ENCODE measurements around the gene EFCAB8.
"Not testable (repeated sequence)": the region's sequence is repeated elsewhere in the genome, so short reads cannot be mapped to it uniquely, and the experiment has no call there.

Gene EFCAB8

DNA sequence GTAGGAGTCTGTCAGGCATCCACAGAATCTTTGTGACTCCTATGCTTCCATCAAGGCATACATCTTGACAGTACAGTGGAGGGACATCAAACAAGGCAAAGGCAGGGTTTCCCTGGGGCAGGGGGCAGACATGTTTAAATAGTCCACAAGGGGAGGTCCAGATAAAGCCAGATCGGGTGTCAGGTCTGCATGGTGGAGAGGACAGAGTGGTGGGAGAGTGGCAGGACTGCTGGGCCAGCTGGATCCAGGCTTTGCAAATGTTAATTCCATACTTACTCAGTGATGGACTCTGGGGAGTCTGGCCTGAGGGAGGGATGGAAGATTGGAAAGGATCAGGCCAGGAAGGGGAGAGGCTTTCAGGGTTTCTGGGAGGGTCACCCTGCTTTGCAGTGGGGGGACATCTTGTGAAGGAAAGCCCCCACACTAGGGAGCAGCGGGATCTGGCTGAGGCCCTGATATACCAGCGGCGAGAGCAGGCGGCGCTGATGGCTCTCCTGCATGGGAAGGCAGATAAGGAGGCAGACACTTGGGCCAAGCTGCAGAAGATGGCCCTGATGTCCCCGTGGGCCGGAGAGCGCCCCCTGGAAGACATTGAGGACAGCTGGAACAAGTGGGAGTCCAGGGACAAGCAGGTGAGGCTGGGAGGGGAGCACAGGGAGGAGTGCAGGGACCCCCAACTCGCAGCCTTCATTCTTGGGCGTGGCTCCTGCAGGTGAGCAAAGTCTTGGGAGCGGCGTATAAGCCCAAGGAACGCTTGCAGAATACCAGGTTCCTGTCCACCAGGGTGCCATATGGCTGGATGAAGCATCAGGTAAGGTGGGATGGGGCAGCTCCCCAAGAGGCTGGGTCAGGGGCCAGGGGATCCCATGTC is 100.9 kb downstream of the EFCAB8 start:
- DNase-seq: no peak

DNA sequence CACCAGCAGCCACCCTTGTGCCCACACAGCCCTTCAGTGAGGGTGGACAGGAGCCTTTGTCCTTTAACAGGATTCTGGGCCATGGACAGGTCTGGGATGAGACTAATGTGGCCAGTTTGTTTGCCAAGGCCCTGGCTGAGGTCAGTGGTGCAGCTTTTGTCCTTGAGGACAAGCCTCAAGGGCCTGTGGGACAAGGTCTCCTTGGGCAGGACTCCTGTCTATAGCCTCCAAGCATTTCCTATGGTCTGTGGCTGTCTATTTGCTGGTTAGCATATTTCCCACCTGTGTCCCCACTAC is 101.4 kb downstream of the EFCAB8 start:
- no peak for DNase-seq

DNA sequence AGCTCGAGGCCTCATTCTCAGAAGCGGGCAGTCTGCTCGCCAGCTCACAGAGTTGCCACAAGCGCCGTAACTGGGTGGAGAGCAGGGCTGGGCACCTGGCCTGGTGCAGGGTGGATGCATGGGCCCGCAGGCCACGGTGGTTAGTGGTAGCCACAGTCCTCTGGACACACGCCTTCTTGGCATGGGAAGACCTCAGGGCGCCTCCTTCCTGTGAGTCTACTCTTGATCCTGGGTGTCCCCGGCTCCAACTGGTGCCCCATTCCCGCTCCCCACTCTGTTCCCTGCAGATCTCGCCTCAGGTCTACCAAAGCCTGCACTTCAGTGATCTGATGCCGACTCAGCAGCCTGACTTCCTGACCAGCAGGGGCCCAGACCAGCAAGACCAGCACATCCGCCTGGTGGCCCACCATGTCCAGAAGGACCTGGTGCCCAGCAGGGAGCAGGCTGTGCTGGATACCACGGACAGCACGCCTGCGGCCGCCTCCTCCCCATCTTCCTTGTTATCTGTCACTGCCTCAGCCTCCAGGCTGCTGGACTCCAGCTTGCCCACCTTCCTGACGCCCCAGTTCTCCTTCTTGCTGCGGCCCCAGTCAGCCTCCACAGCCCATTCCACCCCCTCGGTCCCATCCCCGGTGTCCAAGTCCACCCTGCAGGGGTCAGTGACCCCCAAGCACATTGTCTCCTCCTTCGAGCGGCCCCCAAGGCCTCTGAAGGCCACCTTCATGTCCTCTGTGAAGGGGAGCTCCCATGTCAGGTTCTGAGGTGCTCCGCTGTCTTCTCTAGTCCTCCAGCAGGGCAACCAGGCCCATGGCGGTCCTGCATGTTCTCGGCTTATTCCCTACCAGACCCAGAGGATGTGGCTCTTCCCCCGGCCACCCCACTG is 102.4 kb downstream of the EFCAB8 start:
- no peak for DNase-seq

DNA sequence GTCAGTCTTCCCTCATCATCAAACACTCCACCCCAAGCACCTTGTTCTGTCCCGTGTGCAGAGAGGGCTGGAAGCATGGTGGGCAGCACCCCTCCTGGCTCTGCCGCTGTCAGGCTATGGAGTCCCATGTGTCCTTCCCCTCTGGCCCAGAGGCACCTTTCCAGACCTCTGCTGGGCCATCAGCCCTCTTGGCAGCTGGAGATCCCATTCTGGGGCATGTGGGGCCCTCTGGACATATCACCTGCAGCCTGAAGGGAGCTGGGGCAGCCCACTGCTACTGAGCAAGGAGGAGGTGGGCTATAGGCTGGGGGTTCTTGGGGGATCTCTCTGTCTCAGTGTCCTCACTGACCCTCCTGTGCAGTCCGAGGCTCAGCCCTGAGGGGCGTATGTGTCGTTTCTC is 103.3 kb downstream of the EFCAB8 start:
- no peak for DNase-seq

DNA sequence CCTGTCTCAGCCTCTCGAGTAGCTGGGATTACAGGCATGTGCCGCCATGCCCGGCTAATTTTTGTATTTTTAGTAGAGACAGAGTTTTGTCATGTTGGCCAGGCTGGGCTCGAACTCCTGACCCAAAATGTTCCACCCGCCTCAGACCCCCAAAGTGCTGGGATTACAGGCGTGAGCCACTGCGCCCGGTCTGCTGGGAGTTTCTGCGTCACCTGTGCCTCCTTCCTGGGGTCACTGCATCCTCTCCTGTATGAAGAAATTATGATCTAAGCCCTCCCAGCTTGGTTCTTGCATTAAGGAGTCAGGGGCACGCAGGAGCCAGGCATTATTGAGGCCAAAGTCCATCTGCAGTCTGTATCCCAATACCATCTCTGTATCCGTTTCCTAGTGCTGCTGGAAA is 103.9 kb downstream of the EFCAB8 start:
- not testable (repeated sequence) for DNase-seq

DNA sequence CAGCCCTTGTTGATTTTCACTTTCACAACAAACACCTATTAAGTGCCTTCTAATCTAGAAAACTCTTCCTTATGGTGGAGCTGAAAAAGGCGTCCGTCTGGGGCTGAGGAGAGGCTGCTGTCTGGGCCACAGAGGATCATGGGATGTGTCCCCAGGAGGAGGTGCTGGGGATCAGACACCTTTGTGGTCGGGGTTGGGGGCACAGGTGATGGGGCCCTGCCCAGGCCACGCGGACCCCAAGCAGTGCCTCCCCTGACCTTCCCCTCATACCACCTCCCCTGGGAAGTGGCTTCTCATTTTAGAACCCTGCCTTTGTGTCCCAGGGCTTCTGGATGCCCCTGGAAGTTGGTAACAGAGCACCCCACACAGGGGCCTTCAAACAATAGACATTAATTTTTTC is 104.5 kb downstream of the EFCAB8 start:
- no peak for DNase-seq

DNA sequence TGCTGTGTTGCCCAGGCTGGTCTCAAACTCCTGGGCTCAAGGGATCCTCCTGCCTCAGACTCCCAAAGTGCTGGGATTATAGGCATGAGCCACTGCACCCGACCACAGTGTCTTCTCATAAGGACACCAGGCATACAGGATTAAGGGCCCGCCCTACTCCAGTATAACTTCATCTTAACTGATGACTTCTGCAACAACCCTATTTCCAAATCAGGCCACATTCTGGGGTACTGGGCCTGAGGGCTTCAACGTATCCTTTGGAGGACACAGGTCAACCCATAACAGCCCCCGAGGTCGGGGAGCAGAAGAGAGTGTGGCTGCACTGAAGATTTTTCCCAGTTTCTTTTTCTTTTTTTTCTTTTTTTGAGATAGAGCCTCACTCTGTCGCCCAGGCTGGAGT is 105.9 kb downstream of the EFCAB8 start:
- no peak for DNase-seq

DNA sequence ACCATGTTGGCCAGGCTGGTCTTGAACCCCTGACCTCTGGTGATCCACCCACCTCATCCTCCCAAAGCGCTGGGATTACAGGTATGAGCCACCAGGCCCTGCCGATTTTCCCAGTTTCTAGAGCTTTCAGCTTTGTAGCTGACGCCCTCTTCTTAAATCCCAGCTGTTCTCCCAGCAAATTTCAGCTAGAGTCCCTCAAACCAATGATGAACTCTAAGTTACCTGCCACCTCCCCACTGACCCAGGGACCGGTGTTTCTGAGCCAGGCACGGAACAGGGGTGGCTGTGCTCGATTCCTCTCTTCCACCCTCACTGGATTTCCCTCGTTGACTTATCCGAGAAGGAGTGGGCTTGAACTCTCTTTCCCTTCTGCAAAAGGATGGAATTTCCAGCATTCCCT is 106.4 kb downstream of the EFCAB8 start:
- DNase-seq: no peak

DNA sequence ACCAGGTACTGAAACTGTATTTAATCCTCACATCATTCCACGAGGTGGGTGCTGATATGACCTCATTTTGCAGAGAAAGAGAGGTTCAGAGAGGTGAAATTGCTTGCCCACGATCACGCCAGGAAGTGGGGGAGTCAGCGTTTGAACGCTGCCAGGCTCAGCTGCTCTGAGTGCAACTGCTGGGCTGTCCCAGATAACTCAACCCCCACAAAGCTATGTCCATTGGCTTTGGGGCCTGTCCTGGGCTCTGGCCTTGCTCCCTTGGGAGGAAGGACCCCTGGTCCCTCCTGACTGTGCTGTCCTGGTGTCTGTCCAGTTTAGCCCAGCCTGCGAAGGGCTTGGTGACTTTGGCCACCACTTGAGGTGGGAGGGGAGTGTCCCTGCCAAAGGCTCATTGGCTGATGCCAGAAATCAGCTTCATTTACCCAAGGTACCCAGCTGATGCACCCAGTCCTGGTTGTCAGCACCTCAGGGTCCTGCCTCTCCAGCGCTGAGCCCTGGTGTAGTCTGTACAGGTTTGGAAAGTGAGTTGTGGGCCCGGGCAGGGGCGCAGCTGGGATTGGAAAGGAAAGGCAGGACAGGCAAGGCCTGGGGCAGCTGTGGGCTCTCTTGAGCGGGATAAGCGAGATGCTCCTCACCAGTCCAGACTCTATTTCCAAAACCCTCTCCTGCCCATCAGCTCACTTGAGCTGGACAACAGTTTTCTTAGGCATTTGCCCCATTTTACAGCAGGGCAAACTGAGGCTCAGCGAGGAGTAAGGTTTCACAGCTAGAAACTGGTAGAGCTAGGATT is 107.1 kb downstream of the EFCAB8 start:
- DNase-seq: peak; percentile 37

DNA sequence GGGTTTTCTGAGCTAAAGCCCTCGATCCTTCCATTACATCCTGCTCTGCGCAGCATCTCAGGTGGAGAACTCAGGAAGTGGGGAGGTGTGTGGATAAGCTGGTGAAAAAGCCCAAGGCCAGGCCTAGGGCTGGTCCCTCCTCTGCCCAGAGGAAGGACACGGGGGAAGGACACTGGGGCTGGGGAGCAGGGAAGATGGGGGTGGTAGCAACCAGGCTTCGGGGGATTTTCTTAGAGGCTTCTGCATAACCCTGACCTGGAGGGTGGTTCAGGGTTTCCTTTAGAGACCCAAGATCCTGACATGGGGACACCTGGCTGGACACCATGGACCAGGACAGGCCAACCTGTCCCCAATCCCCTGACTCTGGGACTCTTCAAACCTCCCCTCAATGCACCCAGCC is 107.7 kb downstream of the EFCAB8 start:
- no peak for DNase-seq

DNA sequence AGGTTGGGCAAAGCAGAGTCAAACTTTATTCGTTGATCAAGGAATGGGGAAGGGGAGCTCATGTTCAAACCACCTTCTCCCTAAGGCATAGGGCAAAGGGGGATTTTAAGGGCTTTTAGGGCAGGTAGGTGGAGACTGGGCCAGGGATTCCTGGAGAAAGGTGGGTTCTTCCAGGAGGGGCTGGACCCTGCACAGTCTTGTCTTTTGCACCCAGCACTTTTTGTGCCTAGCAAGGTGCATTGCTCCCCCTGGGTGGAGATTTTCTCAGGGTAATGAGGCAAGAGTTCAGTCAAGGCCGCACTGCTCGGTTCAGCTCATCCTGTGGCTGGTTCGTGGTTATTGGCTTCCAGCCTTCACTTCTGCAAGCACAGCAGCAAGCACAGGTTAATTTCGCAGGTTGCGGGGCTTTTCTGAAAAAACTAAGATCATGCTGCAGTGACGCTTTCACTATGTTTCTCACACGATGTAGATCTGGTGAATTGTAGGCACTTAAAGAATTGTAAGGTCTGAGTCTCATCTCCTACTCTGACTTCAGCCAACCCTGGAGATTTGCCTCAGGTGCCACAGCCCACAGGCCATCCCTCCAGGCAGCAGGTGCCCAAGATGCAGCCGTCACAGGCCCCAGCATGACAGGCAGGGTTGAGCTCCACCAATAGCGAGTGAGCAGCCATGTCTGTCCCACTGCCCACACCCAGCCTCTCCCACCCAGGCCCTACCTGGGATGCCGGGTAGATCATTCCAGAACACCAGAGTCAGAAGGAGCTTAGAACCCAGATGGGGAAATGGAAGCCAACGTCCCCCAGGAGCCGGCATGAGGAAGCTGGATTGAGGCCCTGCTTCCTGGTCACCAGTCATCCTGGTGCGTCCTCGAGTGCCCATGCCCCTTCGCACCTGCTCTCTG is 108.4 kb downstream of the EFCAB8 start:
- peak; percentile 46 for DNase-seq

DNA sequence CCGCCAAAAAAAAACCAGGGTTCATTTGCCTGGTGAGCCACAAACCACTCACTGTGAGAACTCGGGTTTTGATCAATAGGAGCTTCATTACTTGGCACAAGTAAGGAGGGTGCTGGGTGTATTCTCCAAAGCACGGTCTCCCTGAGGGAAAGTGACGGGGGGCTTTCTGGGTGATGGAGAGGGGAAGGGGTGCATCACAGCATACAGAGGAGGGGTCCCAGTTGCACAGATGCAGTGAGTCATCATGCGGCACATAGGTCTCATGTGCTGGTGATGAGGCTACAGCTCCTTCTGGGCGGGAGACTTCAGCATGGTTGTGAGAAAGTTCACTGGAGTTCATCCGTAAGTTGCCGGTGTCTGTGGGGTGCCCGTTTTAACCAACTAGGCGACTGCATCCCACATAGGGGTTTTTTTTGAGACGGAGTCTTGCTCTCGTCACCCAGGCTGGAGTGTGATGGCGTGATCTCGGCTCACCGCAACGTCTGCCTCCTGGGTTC is 109.3 kb downstream of the EFCAB8 start:
- DNase-seq: peak; percentile 25

DNA sequence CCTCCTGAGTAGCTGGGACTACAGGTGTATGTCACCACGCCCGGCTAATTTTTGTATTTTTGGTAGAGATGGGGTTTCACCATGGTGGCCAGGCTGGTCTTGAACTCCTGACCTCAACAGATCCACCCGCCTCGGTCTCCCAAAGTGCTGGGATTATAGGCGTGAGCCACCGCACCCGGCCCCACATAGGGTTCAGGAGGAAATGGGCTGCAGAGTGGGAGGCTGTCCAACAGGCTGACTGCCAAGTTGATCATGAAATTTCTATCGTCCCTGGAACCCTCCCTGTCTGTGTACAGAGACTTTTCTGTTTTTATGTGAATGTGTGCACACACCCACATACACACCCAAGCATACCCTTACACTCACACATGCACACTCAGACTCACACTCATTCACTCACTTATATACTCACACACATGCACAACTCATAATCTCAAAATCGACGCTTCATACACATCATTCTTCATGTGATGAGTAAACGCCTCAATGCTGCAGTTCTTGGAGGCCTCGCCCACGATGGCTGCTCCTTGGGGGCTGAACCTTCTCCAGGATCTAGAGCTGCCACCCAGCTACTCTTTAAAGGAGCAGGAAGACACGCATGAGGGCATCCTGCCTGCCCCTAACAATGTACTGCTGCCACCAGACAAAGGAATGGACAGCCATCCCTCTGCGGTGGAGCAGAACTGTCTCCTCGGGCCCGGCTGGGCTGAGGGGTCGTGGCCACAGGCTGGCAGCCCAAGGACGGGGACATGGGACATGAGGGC is 109.9 kb downstream of the EFCAB8 start:
- no peak for DNase-seq

DNA sequence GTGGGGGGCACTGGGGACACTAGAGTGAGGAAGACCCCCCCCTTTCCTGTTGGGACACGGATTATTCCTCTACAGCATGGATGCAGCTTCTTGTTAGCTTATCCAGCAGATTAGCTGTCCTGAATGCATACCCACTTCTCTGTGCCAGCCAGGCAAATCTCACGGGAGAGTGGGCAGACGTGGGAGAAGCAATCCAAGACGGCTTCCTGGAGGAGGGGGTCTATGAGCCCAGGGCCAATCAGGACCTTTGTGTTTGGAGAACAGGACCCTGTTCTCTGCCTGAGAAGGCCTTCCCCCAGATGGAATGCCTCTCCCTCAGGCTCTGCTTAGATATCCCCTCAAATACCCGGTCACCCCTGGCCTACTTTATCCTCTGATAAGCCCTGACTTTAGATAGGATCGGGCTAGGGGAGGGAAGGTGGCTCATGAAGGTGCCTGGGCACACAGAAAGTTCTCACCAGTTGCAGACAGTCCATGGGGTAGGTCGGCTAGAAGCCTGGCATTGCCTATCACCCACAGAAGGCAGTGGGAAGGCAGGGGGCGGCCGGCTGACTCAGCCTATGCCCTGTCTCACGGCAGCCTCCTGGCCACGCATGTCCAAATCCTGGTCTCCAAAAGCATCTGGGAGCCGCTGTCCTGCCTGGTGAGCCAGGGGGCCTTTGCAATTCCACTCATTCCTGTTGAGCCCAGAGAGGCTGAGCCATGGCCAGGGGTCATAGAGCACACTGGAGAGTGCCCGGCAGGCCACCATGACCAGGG is 110.8 kb downstream of the EFCAB8 start:
- DNase-seq: no peak

DNA sequence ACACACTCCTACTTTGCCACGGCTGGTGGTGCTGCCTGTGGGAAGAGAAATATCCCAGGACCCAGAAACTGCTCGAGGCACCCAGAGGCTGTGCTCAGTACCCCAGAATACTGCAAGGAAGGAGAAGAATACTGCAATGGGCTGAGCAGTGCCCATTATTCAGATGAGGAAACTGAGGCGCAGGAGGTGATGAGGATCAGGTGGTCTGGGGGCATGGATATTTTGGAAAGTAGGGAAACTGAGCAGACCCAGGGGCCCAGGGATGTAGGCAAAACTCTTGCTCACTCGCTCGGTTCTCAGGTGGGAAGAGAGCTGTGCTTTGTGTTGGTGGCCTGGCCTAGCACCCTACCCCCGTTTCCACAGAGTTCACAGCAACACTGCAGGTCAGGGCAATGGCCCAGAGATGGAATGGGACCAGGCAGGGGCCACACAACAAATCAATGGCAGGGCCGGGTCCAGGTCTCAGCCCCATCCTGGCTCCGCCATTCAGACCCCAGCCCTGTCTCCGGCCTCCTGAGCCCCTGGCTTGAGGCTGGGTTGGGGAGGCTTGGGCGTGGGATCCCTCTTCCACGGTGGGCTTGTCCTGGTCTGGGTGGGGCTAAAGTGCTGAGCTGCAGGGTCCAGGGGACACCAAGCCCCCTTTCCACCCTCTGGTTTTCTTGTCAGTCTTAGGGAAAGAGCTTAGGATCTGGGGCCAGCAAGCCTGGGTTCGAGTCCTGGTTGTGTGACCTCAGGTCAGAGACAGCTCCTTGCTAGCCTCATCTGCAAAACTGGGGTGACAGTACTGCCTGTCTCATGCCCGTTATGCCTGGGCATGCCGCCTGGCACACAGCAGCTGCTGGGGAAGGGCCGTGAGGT is 111.6 kb downstream of the EFCAB8 start:
- no peak for DNase-seq

DNA sequence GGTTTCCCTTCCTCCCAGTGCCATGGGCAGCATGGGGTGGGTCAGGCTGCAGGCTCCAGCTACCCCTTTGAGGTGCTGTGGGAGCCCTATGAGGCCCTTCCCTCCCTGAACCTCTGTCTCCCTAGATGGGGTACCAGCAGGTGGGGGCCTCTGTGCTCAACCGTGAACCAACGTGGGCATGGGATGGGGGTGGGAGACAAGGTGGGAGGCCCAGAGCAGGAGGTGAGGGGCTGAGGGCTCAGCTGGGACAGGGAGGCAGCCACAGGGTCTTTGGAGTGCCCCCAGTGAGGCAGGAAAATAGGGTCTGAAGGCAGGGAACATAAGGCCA is 112.2 kb downstream of the EFCAB8 start:
- no peak for DNase-seq

DNA sequence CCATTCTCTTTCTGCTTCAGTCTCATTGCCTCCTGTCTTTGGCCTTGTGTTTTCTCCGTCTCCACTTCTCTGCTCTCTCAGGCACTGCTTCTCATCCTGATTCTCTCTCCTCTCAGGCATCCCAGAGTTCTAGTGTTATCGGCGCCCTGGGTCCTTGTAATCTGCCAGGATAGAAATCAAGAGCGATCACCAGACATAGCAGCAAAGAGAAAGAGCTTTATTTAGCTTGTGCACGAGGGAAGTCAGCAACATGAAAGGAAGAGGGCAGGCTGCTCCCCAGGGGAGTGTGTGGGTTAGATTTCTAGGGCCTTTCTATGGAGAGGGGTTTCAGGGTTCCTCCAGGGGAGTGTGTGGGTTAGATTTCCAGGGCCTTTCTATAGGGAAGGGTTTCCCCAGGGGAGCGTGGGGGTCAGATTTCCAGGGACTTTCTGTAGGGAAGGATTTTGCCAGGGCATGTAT is 113.0 kb downstream of the EFCAB8 start:
- DNase-seq: peak; percentile 14

DNA sequence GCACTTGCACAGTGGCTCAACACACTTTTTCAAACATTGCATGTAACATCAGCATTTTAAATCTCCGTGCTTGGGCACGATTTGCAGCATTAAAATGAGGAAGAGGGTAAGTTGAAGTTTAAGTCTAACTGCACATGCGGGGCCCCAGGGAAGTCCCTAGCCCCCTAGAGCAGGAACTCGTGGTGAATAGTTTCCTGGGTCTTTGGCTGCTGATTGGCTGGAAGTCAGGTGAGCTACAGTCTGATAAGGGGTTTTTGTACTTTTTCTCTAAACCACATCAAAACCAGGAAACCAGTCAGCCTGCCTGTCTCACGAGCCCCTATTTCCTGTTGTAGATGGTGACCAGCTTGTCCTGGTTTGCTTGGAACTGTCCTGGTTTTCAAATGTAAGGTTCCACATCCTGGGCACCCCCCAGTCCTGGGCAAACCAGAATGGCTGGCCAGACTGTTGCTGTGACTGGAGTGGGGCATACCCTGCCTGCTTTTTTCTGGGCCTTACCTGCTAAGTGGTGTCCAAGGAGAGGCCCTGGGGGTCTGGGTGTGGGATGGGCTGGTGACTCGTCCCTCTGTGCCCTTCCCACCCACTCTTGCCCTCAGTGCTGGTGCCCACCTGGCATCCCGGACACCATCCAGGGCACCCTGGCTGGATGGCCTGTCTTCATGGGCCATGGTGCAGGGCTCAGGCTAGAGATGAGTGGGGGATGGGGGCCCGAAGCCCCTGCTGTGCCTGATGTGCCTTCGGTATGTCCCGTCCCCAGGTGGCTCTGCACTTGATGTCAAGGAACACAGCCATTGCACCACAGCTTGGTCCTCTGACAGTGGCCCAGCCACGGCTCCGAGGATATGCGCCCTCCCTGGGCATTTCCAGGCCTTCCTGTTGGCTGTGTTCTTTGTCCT is 113.7 kb downstream of the EFCAB8 start:
- peak; percentile 72 for DNase-seq
